A549 (cell line): ENCODE measurements around the gene BRSK2. TPM values are rescaled to one million over a fixed set of nuclear protein-coding genes. Genes with fewer than 3 reads are reported as not detected.

Experiments
- ATAC-seq, 2 experiments: fragments of 200-7000 bp in 1 of 2; fragments of >200 bp in 1 of 2; cut with Nextera tagmentation in 1 of 2; cut with Tn5 transposase in 1 of 2; 3 replicates each; pipeline versions ENCODE4 v1.8.0 to v1.9.1; 2018 to 2020; ENCODE audit warnings: mild to moderate bottlenecking in 1 of 2, moderate library complexity in 1 of 2
- CTCF ChIA-PET: fragments of 300-600 bp; sonication (Branson Sonifier 250); formaldehyde crosslinking; extraction: SDS; loops from one replicate; lab custom pipeline; 2021; ENCODE audit warnings: antibody characterized with exemption, inconsistent platforms; lab: Yijun Ruan, JAX
- POLR2A ChIA-PET: fragments of 350-600 bp; formaldehyde crosslinking; extraction: SDS; loops from one replicate; lab custom pipeline; 2021; ENCODE audit warnings: antibody characterized with exemption, inconsistent platforms; lab: Yijun Ruan, JAX
- DNase-seq, 2 experiments: peaks; one replicate each; pipeline versions ENCODE4 v3.0.0 to v3.0.0-alpha.2; 2011 to 2016; ENCODE audit warnings: low read depth in 1 of 2, low spot score in 1 of 2
- FAIRE-seq: peaks from 2 replicates; lab custom pipeline; 2011; peaks lifted over from hg19 to GRCh38; lab: Jason Lieb, UNC
- H3K27ac ChIP-seq, 2 experiments: fragments of >200 bp; sonication (Bioruptor Twin); formaldehyde crosslinking; 3 replicates each; pipeline ENCODE4 v1.5.1; 2016 to 2017
- H3K4me1 ChIP-seq: fragments of >200 bp; sonication (Bioruptor Twin); formaldehyde crosslinking; 3 replicates; pipeline ENCODE4 v1.6.1; 2016
- H3K4me2 ChIP-seq: fragments of >200 bp; sonication (Bioruptor Twin); formaldehyde crosslinking; 3 replicates; pipeline ENCODE4 v1.6.1; 2016
- H3K4me3 ChIP-seq: fragments of >200 bp; sonication (Bioruptor Twin); formaldehyde crosslinking; 3 replicates; pipeline ENCODE4 v1.5.1; 2016
- H3K9me3 ChIP-seq: fragments of >200 bp; sonication (Bioruptor Twin); formaldehyde crosslinking; 3 replicates; pipeline ENCODE4 v1.6.1; 2016
- CEBPB ChIP-seq, 2 experiments: fragments of >200 bp in 1 of 2; sonication (Bioruptor Twin) in 1 of 2; formaldehyde crosslinking in 1 of 2; IDR thresholded peaks; 2 replicates each; pipeline ENCODE4 v1.6.1; 2012 to 2016
- EHF ChIP-seq: fragments of 250-450 bp; sonication (Bioruptor Pico); IDR thresholded peaks from 2 replicates; pipeline ENCODE4 v1.5.0; 2020; ENCODE audit warnings: mild to moderate bottlenecking
- ELK1 ChIP-seq: fragments of 150-350 bp; IDR thresholded peaks from 2 replicates; pipeline ENCODE4 v1.6.1; 2014; ENCODE audit warnings: low read depth, mild to moderate bottlenecking, low read length
- FOSL2 ChIP-seq, 2 experiments: fragments of 450-650 bp in 1 of 2; fragments of >200 bp in 1 of 2; sonication (Bioruptor Twin) in 1 of 2; formaldehyde crosslinking; IDR thresholded peaks; 2 replicates each; pipeline versions ENCODE4 v1.5.0 to v1.6.1; 2016 to 2020; ENCODE audit warnings: mild to moderate bottlenecking in 1 of 2, moderate library complexity in 1 of 2
- FOXS1 ChIP-seq: fragments of 250-450 bp; sonication (Bioruptor Pico); IDR thresholded peaks from 2 replicates; pipeline ENCODE4 v1.5.0; 2020; ENCODE audit warnings: mild to moderate bottlenecking, moderate library complexity
- MAX ChIP-seq: IDR thresholded peaks from 2 replicates; pipeline ENCODE4 v1.6.1; 2012
- MAZ ChIP-seq: fragments of 150-350 bp; IDR thresholded peaks from 2 replicates; pipeline ENCODE4 v1.6.1; 2014; ENCODE audit warnings: antibody characterized with exemption, low read depth, low read length, borderline replicate concordance
- RAD21 ChIP-seq, 2 experiments: fragments of >200 bp in 1 of 2; sonication (Bioruptor Twin) in 1 of 2; formaldehyde crosslinking in 1 of 2; IDR thresholded peaks in 1 of 2; conservative IDR thresholded peaks in 1 of 2; 2 replicates in 1 of 2; 3 replicates in 1 of 2; pipeline ENCODE4 v1.6.1; 2012 to 2018; ENCODE audit warnings: inconsistent platforms in 1 of 2
- RARB ChIP-seq: fragments of 250-450 bp; sonication (Bioruptor Pico); IDR thresholded peaks from 2 replicates; pipeline ENCODE4 v1.8.0; 2021; ENCODE audit warnings: mild to moderate bottlenecking, moderate library complexity
- RCOR1 ChIP-seq: fragments of 150-350 bp; IDR thresholded peaks from 2 replicates; pipeline ENCODE4 v1.6.1; 2014; ENCODE audit warnings: antibody characterized with exemption, low read length, low read depth
- RFX5 ChIP-seq: fragments of 450-650 bp; IDR thresholded peaks from 2 replicates; pipeline ENCODE4 v1.7.1; 2014; ENCODE audit warnings: antibody characterized with exemption, mild to moderate bottlenecking, moderate library complexity
- USF2 ChIP-seq: fragments of 450-650 bp; IDR thresholded peaks from 2 replicates; pipeline ENCODE4 v1.6.1; 2014; ENCODE audit warnings: antibody characterized with exemption
- ZC3H11A ChIP-seq: fragments of 450-650 bp; IDR thresholded peaks from 2 replicates; pipeline ENCODE4 v1.6.1; 2014; ENCODE audit warnings: antibody characterized with exemption, mild to moderate bottlenecking
- ZFP36 ChIP-seq: fragments of 450-650 bp; IDR thresholded peaks from 2 replicates; pipeline ENCODE4 v1.6.1; 2014; ENCODE audit warnings: borderline replicate concordance; ENCODE audit not compliant: partially characterized antibody
- ZSCAN20 ChIP-seq: fragments of 250-450 bp; sonication (Bioruptor Pico); IDR thresholded peaks from 2 replicates; pipeline ENCODE4 v1.8.0; 2022; ENCODE audit warnings: mild to moderate bottlenecking, moderate library complexity
- WGBS: methylation state at CpG from one replicate; pipeline ENCODE4 v1.1.6; 2017; ENCODE audit errors: missing lambda C conversion rate; 5-methylcytosine and 5-hydroxymethylcytosine counted together
- polyA plus RNA-seq, 4 experiments: library from polyadenylated mRNA; depleted of rRNA in 3 of 4; stranded (reverse); fragments of >200 nt; fragmentation: RNase III in 1 of 4; extraction: RNeasy Plus Mini Kit Qiagen cat#74134 plus additional on column Dnase treatment in 1 of 4; gene quantifications; 2 replicates in 3 of 4; 3 replicates in 1 of 4; pipeline ENCODE4 v1.2.3, GENCODE V29; 2011 to 2017
- TF ChIP-seq, protein P1 (sequence below): fragments of >200 bp; sonication (Bioruptor Twin); formaldehyde crosslinking; IDR thresholded peaks from 3 replicates; pipeline ENCODE4 v1.5.1; 2016
- TF ChIP-seq, protein P2 (sequence below): fragments of 200-600 bp; sonication (generic); IDR thresholded peaks from 2 replicates; pipeline ENCODE4 v1.6.1; 2016; ENCODE audit warnings: antibody characterized with exemption, mild to moderate bottlenecking, moderate library complexity

The BRSK2 gene
- polyA plus RNA-seq, 2 of the 4 experiments (the other 2 are of a cell fraction), result 3.8 to 10.1 TPM

GRCh38 chr11:1450344-1450875 is 60.7 kb downstream of the BRSK2 start:
- POLR2A ChIA-PET, result no interaction called here
- DNase-seq, result no peak
- ATAC-seq, result no peak
- Histone ChIP-seq H3K4me2 (no peak overlapping the region), H3K4me1 (no peaks in the 10 kb centered on the region), H3K4me3 (no peak overlapping the region), H3K27ac (no peak overlapping the region), H3K9me3 (no peaks in the 10 kb centered on the region)
- CTCF ChIA-PET, result interaction anchor here (0.8 to 3.0 kb wide), 3 partner anchors 64 to 158 kb away, joined by 3 to 9 read pairs (median 4); no protein-coding TSS in a partner anchor
- TF ChIP-seq ZFP36, result no peak
- no peak for TF ChIP-seq RAD21 (conservative IDR thresholded peaks at IDR 0.05 in 1 of 2, IDR thresholded peaks at IDR 0.05 in 1 of 2)
- TF ChIP-seq MAX, result no peak
- no peak for TF ChIP-seq ZC3H11A
- TF ChIP-seq FOXS1 (CRISPR knock-in tag), result no peak
- no peak for TF ChIP-seq MAZ
- TF ChIP-seq, protein P1, sequence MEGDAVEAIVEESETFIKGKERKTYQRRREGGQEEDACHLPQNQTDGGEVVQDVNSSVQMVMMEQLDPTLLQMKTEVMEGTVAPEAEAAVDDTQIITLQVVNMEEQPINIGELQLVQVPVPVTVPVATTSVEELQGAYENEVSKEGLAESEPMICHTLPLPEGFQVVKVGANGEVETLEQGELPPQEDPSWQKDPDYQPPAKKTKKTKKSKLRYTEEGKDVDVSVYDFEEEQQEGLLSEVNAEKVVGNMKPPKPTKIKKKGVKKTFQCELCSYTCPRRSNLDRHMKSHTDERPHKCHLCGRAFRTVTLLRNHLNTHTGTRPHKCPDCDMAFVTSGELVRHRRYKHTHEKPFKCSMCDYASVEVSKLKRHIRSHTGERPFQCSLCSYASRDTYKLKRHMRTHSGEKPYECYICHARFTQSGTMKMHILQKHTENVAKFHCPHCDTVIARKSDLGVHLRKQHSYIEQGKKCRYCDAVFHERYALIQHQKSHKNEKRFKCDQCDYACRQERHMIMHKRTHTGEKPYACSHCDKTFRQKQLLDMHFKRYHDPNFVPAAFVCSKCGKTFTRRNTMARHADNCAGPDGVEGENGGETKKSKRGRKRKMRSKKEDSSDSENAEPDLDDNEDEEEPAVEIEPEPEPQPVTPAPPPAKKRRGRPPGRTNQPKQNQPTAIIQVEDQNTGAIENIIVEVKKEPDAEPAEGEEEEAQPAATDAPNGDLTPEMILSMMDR, result no peak
- no peak for TF ChIP-seq ZSCAN20 (CRISPR knock-in tag)
- no peak for TF ChIP-seq RARB (CRISPR knock-in tag)
- no peak for TF ChIP-seq EHF (CRISPR knock-in tag)
- TF ChIP-seq ELK1, result no peak
- TF ChIP-seq CEBPB (IDR thresholded peaks at IDR 0.05), result no peak
- TF ChIP-seq, protein P2, sequence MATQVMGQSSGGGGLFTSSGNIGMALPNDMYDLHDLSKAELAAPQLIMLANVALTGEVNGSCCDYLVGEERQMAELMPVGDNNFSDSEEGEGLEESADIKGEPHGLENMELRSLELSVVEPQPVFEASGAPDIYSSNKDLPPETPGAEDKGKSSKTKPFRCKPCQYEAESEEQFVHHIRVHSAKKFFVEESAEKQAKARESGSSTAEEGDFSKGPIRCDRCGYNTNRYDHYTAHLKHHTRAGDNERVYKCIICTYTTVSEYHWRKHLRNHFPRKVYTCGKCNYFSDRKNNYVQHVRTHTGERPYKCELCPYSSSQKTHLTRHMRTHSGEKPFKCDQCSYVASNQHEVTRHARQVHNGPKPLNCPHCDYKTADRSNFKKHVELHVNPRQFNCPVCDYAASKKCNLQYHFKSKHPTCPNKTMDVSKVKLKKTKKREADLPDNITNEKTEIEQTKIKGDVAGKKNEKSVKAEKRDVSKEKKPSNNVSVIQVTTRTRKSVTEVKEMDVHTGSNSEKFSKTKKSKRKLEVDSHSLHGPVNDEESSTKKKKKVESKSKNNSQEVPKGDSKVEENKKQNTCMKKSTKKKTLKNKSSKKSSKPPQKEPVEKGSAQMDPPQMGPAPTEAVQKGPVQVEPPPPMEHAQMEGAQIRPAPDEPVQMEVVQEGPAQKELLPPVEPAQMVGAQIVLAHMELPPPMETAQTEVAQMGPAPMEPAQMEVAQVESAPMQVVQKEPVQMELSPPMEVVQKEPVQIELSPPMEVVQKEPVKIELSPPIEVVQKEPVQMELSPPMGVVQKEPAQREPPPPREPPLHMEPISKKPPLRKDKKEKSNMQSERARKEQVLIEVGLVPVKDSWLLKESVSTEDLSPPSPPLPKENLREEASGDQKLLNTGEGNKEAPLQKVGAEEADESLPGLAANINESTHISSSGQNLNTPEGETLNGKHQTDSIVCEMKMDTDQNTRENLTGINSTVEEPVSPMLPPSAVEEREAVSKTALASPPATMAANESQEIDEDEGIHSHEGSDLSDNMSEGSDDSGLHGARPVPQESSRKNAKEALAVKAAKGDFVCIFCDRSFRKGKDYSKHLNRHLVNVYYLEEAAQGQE, result no peak
- no peak for TF ChIP-seq FOSL2 (IDR thresholded peaks at IDR 0.05)
- TF ChIP-seq FOSL2 (CRISPR knock-in tag; IDR thresholded peaks at IDR 0.05), result no peak
- TF ChIP-seq RCOR1, result no peak
- no peak for TF ChIP-seq RFX5
- WGBS, result no CpG with 5 or more reads among the region's 29 CpGs
- no peak for FAIRE-seq

DNA sequence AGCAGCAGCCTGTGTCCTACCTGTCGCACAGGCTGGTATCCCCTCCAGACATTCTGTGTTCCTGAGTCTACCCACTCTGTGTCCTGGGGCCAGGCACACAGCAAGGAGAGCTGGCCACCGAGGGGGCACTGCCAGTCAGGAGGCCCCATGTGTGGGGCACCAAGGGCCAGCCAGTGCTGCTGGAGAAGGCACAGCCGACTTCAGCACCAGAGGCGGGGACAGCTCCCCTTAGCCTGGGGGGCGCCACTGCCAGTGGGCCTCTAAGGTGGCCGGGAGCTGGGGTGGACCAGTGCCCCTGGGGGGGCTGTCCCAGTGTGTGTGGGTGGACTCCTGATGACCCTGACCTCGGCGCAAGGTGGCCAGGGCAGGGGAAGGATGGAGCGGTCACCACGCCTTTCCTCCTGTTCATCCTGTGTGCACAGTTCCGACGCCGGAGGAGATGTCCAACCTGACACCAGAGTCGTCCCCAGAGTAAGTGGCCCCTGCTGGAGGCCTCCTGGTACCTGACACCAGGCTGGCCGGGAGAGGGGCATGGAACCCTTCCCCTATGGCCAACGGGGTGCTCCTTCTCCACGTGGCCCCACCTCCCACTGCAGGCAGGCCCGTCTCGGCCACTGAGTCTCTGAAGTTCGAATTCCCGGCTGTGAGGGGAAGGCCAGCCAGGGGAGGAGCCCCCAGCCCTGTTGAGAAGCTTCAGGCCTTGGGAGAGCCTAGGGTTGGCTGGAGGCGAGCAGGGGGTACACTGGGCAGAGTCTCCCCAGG is 61.4 kb downstream of the BRSK2 start:
- no peak overlapping the region for H3K4me3 ChIP-seq
- TF ChIP-seq USF2, result no peak
- TF ChIP-seq, protein P2, result peak; percentile 86
- DNase-seq (no peak), FAIRE-seq (no peak), ATAC-seq (no peak)
- H3K4me1 ChIP-seq, result no peaks in the 10 kb centered on the region
- 78% methylated on average over 9 of the region's 22 CpGs for WGBS
- no peak overlapping the region for H3K27ac ChIP-seq
- ChIA-PET POLR2A (no interaction called here), CTCF (interaction anchor here (0.8 to 3.0 kb wide), 2 partner anchors 64 to 158 kb away, joined by 3 to 9 read pairs; no protein-coding TSS in a partner anchor)
- no peaks in the 10 kb centered on the region for H3K9me3 ChIP-seq
- H3K4me2 ChIP-seq, result no peak overlapping the region
